CD4-positive, alpha-beta memory T cell (primary cell): ENCODE results near the gene LZTS2. TPM values are rescaled to one million over a fixed set of nuclear protein-coding genes. Genes with fewer than 3 reads are reported as not detected.

Source experiments
- CTCF ChIA-PET: fragments of 350-600 bp; sonication (Branson Sonifier 250); formaldehyde crosslinking; loops from one replicate; lab custom pipeline; 2021; ENCODE audit warnings: inconsistent platforms; ENCODE audit not compliant: partially characterized antibody; lab: Charles Lee
- POLR2A ChIA-PET: fragments of 350-600 bp; sonication (Branson Sonifier 250); formaldehyde crosslinking; loops from one replicate; lab custom pipeline; 2021; ENCODE audit not compliant: partially characterized antibody; lab: Charles Lee
- DNase-seq, 5 donors: peaks; one replicate each; pipeline versions ENCODE4 v3.0.0 to v3.0.0-alpha.2; 2020 to 2022; ENCODE audit warnings: mixed read lengths in 1 of 5
- H3K27ac ChIP-seq: one replicate; pipeline ENCODE4 v1.7.0; 2013; ENCODE audit warnings: low read depth, low read length
- H3K27me3 ChIP-seq: 2 replicates; pipeline ENCODE4 v1.7.0; 2013; ENCODE audit warnings: mild to moderate bottlenecking, low read length, moderate library complexity; ENCODE audit not compliant: insufficient read depth
- H3K36me3 ChIP-seq: 2 replicates; pipeline ENCODE4 v1.7.0; 2013; ENCODE audit warnings: mild to moderate bottlenecking, low read length, moderate library complexity; ENCODE audit not compliant: insufficient read depth
- H3K4me1 ChIP-seq: 2 replicates; pipeline ENCODE4 v1.7.0; 2013; ENCODE audit warnings: mild to moderate bottlenecking, low read length, moderate library complexity; ENCODE audit not compliant: insufficient read depth
- H3K4me3 ChIP-seq, 2 donors: one replicate each; pipeline ENCODE4 v1.7.0; 2013; ENCODE audit warnings: low read length in 2 of 2, mild to moderate bottlenecking in 1 of 2
- H3K9me3 ChIP-seq, 2 donors: one replicate each; pipeline ENCODE4 v1.7.0; 2013; ENCODE audit warnings: low read length in 2 of 2, control low read depth in 1 of 2; ENCODE audit not compliant: control insufficient read depth in 1 of 2
- H3K27ac Mint-ChIP-seq, 7 donors: one replicate each; pipeline ENCODE4 v1.8.0; 2020 to 2021; ENCODE audit warnings: mixed read lengths in 7 of 7, mild to moderate bottlenecking in 6 of 7, inconsistent platforms in 3 of 7, moderate library complexity in 3 of 7
- H3K27me3 Mint-ChIP-seq, 2 donors: one replicate each; pipeline ENCODE4 v1.8.0; 2020 to 2021; ENCODE audit warnings: mixed read lengths in 2 of 2
- H3K36me3 Mint-ChIP-seq, 2 donors: one replicate each; pipeline ENCODE4 v1.8.0; 2020 to 2021; ENCODE audit warnings: mixed read lengths in 2 of 2, inconsistent platforms in 1 of 2, mild to moderate bottlenecking in 1 of 2
- H3K4me1 Mint-ChIP-seq, 4 donors: one replicate each; pipeline ENCODE4 v1.8.0; 2020 to 2021; ENCODE audit warnings: mixed read lengths in 4 of 4, mild to moderate bottlenecking in 1 of 4
- H3K4me3 Mint-ChIP-seq, 8 donors: one replicate each; pipeline ENCODE4 v1.8.0; 2020 to 2021; ENCODE audit warnings: mixed read lengths in 8 of 8, mild to moderate bottlenecking in 7 of 8, moderate library complexity in 6 of 8, inconsistent platforms in 3 of 8
- H3K9me3 Mint-ChIP-seq, 8 donors: one replicate each; pipeline ENCODE4 v1.8.0; 2020 to 2021; ENCODE audit warnings: mixed read lengths in 8 of 8, mild to moderate bottlenecking in 5 of 8, inconsistent platforms in 3 of 8, moderate library complexity in 1 of 8
- intact Hi-C: fragments of 100-400 bp; cut with micrococcal nuclease; formaldehyde crosslinking; loops from one replicate; pipeline ENCODE4 v1.15.1; 2023
- polyA plus RNA-seq, 2 donors: library from polyadenylated mRNA; unstranded; fragments of 300-500 nt; fragmentation: Illumina TruSeq; gene quantifications; one replicate each; pipeline ENCODE4 v1.2.3, GENCODE V29; 2021
- total RNA-seq, 2 experiments: library from RNA; stranded (reverse); gene quantifications; one replicate each; pipeline ENCODE4 v1.2.3, GENCODE V29; 2021

The LZTS2 gene
- total and polyA plus RNA-seq, 4 experiments from 2014 or later: 8.4 to 33.9 (median 26.6) TPM

DNA sequence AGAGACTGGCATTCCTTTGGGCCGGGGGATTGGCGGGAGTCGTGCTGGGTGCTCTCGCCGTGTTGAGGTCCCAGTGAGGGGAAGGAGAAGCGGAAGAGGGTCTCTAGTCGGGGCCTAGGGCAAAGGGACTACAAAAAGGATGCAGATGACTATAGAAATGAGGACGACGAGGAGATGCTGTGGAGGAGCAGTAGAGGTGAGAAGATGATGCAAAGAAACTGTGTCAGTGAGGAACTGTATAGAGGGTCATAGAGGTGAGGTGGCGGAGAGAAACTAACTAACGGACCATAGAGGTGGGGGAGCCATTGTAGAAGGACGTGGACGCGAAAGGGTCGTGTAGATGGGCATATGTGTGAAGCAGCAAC lies 11.9 kb upstream of the LZTS2 start:
- Histone ChIP-seq H3K27me3 (no peaks in the 10 kb centered on the region), H3K9me3 (no peaks in the 10 kb centered on the region), H3K4me3 (peak overlapping the region; percentile 67 to 91), H3K4me1 (peaks cover 25% of the 10 kb centered on the region), H3K27ac (peak overlapping the region; percentile 71), H3K36me3 (peaks cover 23% of the 10 kb centered on the region)
- peak overlapping the region; percentile 41 to 97 (median 92) for H3K27ac Mint-ChIP-seq
- intact Hi-C loops: loop anchor here (1.0 to 2.0 kb wide), 3 partner anchors 10 to 75 kb away; partner anchors contain the start of genes PDZD7, SFXN3 and SLF2
- ChIA-PET CTCF (interaction anchor here (0.8 to 12.0 kb wide), 4 partner anchors 10 to 43 kb away, joined by 4 to 171 read pairs (median 26); partner anchors contain the start of genes PDZD7 and SFXN3), POLR2A (interaction anchor here (1.3 to 6.4 kb wide), 4 partner anchors 10 to 75 kb away, joined by 6 to 84 read pairs (median 8); partner anchors contain the start of genes LZTS2, PDZD7, SFXN3 and SLF2)
- no peaks in the 10 kb centered on the region for H3K27me3 Mint-ChIP-seq
- DNase-seq: no peak
- no peaks in the 10 kb centered on the region for H3K9me3 Mint-ChIP-seq
- peaks cover 24 to 44% of the 10 kb centered on the region in 2 donors for H3K36me3 Mint-ChIP-seq
- H3K4me3 Mint-ChIP-seq: peak overlapping the region; percentile 85 to 98 (median 94)
- peaks cover 16 to 44% (median 31%) of the 10 kb centered on the region in 4 donors for H3K4me1 Mint-ChIP-seq

DNA sequence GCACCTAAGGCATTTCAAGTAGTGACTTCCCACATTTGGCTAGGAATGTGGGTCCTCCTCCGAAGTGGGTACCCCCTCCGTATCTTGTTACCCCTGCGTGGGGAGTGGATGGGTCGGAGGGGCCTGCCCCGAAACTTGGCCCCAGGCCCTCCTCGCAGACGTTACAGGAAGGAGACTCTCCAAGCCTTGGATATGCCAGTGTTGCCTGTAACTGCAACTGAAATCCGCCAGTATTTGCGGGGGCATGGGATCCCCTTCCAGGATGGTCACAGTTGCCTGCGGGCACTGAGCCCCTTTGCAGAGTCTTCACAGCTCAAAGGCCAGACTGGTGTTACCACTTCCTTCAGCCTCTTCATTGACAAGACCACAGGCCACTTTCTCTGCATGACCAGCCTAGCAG lies 11.4 kb upstream of the LZTS2 start:
- Histone ChIP-seq H3K4me1 (peaks cover 25% of the 10 kb centered on the region), H3K9me3 (no peaks in the 10 kb centered on the region), H3K27me3 (no peaks in the 10 kb centered on the region), H3K36me3 (peaks cover 23% of the 10 kb centered on the region), H3K4me3 (peak overlapping the region; percentile 67 to 91), H3K27ac (peak overlapping the region; percentile 71)
- POLR2A ChIA-PET: interaction anchor here (1.1 to 6.4 kb wide), 3 partner anchors 10 to 75 kb away, joined by 3 to 84 read pairs (median 7); partner anchors contain the start of genes LZTS2, PDZD7, SFXN3 and SLF2
- DNase-seq: no peak
- Mint-ChIP-seq H3K36me3 (peaks cover 22 to 44% of the 10 kb centered on the region in 2 donors), H3K27ac (peak overlapping the region in 2 of 7 donors; percentile 41 to 97), H3K27me3 (no peaks in the 10 kb centered on the region), H3K9me3 (no peaks in the 10 kb centered on the region), H3K4me3 (peak overlapping the region; percentile 85 to 98 (median 94)), H3K4me1 (peaks cover 16 to 44% (median 30%) of the 10 kb centered on the region in 4 donors)
- CTCF ChIA-PET: interaction anchor here (2.3 to 12.0 kb wide), 3 partner anchors 9 to 29 kb away, joined by 6 to 171 read pairs (median 46); no protein-coding TSS in a partner anchor
- intact Hi-C loops: no loop called here

DNA sequence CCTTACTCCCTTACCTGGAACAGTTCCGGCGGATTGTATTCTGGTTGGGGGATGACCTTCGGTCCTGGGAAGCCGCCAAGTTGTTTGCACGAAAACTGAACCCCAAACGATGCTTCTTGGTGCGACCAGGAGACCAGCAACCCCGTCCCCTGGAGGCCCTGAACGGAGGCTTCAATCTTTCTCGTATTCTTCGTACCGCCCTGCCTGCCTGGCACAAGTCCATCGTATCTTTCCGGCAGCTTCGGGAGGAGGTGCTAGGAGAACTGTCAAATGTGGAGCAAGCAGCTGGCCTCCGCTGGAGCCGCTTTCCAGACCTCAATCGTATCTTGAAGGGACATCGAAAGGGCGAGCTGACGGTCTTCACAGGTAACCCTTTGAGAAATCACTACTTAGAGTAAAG lies 10.5 kb upstream of the LZTS2 start:
- DNase-seq: no peak
- Mint-ChIP-seq H3K4me1 (peaks cover 16 to 44% (median 30%) of the 10 kb centered on the region in 4 donors), H3K36me3 (peaks cover 22 to 50% of the 10 kb centered on the region in 2 donors), H3K9me3 (no peaks in the 10 kb centered on the region), H3K27ac (no peak overlapping the region), H3K27me3 (no peaks in the 10 kb centered on the region), H3K4me3 (peak overlapping the region in 4 of 8 donors; percentile 6 to 54 (median 47))
- intact Hi-C loops: no loop called here
- H3K36me3 ChIP-seq: peaks cover 23% of the 10 kb centered on the region
- ChIA-PET POLR2A (interaction anchor here (1.1 to 6.4 kb wide), 2 partner anchors 9 to 42 kb away, joined by 3 to 84 read pairs; partner anchors contain the start of genes LZTS2, PDZD7 and SFXN3), CTCF (interaction anchor here (0.6 to 12.0 kb wide), 5 partner anchors 8 to 69 kb away, joined by 3 to 171 read pairs (median 6); partner anchors contain the start of gene LZTS2)
- no peaks in the 10 kb centered on the region for H3K9me3 ChIP-seq
- H3K4me1 ChIP-seq: peaks cover 25% of the 10 kb centered on the region
- no peaks in the 10 kb centered on the region for H3K27me3 ChIP-seq
- no peak overlapping the region for H3K4me3 ChIP-seq
- H3K27ac ChIP-seq: no peak overlapping the region

DNA sequence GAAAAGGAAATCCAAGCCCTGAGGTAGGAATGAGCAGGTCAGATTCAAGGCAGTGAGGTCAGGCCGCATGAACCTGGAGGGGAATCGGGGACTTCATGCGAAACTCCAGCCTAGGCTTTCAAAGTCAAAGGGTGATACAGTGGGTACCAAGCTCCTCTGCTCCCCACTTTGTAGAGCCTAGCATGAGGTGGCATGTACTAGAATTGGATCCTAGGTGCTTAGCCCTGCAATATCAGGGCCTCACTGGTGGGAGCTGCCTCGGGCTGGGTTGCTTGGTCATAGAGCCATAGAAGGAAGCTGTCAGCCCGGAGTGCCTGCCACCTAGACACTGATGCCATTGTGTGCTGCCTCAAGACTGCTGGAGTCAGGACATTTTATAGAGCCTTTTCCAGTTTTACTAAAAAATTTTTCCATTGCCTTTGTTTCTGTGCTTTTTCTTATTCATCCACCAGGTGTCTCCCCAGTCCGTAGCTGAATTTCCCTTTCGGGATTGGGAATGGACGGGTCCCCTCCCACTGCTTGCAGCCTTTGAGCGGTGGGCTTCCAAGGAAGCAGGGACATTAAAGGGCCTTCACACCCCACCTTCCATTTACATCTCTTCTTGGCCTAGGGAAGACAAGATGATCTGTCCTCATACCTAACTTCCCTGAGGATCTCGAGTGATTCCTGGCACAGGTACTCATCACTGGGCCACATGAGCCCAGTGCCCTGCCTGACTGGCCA lies 5.5 kb upstream of the LZTS2 start:
- no peak overlapping the region for H3K4me3 ChIP-seq
- H3K9me3 Mint-ChIP-seq: peaks cover 0 to 3% (median 0%) of the 10 kb centered on the region in 8 donors
- no peaks in the 10 kb centered on the region for H3K9me3 ChIP-seq
- H3K4me3 Mint-ChIP-seq: peak overlapping the region in 2 of 8 donors; percentile 4 to 9
- no peak overlapping the region for H3K27ac ChIP-seq
- no peaks in the 10 kb centered on the region for H3K27me3 Mint-ChIP-seq
- H3K4me1 ChIP-seq: peaks cover 20% of the 10 kb centered on the region
- peaks cover 18 to 35% (median 26%) of the 10 kb centered on the region in 4 donors for H3K4me1 Mint-ChIP-seq
- no peaks in the 10 kb centered on the region for H3K27me3 ChIP-seq
- ChIA-PET CTCF (interaction anchor here (1.0 to 12.0 kb wide), 2 partner anchors 18 to 23 kb away, joined by 5 to 171 read pairs; no protein-coding TSS in a partner anchor), POLR2A (no interaction called here)
- peaks cover 23% of the 10 kb centered on the region for H3K36me3 ChIP-seq
- DNase-seq: no peak
- intact Hi-C loops: loop anchor here (10.0 kb wide), 1 partner anchor 459 kb away; the partner anchor contains the start of gene HIF1AN
- peak overlapping the region in 3 of 7 donors; percentile 29 to 49 (median 38) for H3K27ac Mint-ChIP-seq
- H3K36me3 Mint-ChIP-seq: peaks cover 18 to 41% of the 10 kb centered on the region in 2 donors

DNA sequence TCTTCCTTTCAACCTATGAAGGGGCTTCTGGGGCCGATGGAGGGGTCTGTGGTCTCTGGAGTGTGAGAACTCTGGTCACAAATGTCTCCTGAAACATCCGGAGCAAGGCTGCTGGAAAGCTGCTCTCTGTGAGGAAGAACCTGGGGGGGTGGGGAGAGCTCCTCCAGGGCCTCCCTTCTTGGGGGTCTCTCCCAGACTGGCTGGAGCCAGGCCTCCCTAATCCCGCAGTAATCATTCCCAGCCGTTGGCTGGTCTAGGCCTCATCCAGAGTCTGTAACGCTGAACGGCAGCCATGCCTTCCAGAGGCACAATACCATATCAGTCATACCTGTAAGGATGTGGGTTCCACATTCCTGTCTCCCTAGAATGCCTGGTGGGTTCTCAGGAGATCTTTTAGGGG lies 4.4 kb upstream of the LZTS2 start:
- Mint-ChIP-seq H3K36me3 (peaks cover 18 to 41% of the 10 kb centered on the region in 2 donors), H3K4me1 (peaks cover 17 to 35% (median 22%) of the 10 kb centered on the region in 4 donors), H3K4me3 (peak overlapping the region in 7 of 8 donors; percentile 45 to 87 (median 61)), H3K9me3 (peaks cover 0 to 3% (median 0%) of the 10 kb centered on the region in 8 donors), H3K27ac (peak overlapping the region in 6 of 7 donors; percentile 22 to 81 (median 68)), H3K27me3 (no peaks in the 10 kb centered on the region)
- no peak for DNase-seq
- Histone ChIP-seq H3K36me3 (peaks cover 13% of the 10 kb centered on the region), H3K27ac (no peak overlapping the region), H3K27me3 (no peaks in the 10 kb centered on the region), H3K4me1 (peaks cover 24% of the 10 kb centered on the region), H3K9me3 (no peaks in the 10 kb centered on the region), H3K4me3 (no peak overlapping the region)
- ChIA-PET CTCF (interaction anchor here (0.6 to 12.0 kb wide), 2 partner anchors 22 to 658 kb away, joined by 3 to 171 read pairs; no protein-coding TSS in a partner anchor), POLR2A (interaction anchor here (5.2 to 6.1 kb wide), 2 partner anchors 8 to 35 kb away, joined by 84 to 90 read pairs; partner anchors contain the start of genes MRPL43, PDZD7, SFXN3 and TWNK)
- intact Hi-C loops: loop anchor here (5.0 to 10.0 kb wide), 2 partner anchors 433 to 460 kb away; partner anchors contain the start of gene HIF1AN

DNA sequence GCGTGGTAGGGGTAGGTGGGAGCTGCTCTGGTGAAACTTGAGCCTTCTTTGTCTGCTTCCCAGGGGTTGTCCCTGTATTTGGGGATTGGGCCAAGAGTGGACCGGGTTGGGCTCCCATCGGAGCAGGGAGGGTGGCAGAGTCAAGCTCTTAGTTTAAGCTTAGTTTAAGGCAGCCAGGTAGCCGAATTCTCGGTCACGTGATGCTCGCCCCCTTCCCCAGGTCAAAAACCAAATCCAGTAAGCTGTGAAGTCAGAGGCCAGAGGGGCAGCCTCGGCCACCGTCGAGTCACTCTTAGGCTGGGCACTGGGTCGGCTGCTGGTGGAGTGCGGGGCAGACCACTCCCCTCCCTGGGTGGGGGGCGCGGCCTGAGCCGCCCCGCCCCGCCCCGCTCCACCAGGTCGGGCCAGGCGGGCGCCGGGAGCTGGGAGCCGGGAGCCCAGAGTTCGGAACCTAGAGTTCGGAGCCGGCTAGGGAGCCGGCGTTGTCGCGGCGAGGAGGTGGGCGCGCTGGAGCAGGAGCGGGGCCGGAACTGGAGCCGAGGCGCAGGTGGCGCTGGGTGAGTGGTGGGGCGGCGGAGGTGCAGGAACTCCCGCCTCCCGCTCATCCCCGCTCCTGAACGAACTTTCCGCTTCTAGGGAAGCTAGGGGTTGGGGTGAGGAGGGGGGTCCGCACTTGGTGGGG lies 2.8 kb upstream of the LZTS2 start:
- POLR2A ChIA-PET: interaction anchor here (0.8 to 6.1 kb wide), 16 partner anchors 9 to 470 kb away, joined by 3 to 90 read pairs (median 4); partner anchors contain the start of genes KAZALD1, MRPL43, PDZD7 and SEMA4G
- H3K27me3 Mint-ChIP-seq: no peaks in the 10 kb centered on the region

More for the DNA sequence above, 2.8 kb upstream of the LZTS2 start:
- Histone ChIP-seq H3K36me3 (no peaks in the 10 kb centered on the region), H3K27ac (peak overlapping the region; percentile 83), H3K9me3 (no peaks in the 10 kb centered on the region), H3K4me3 (peak overlapping the region; percentile 36 to 64), H3K27me3 (no peaks in the 10 kb centered on the region), H3K4me1 (peaks cover 24% of the 10 kb centered on the region)
- peaks cover 15 to 34% (median 24%) of the 10 kb centered on the region in 4 donors for H3K4me1 Mint-ChIP-seq
- CTCF ChIA-PET: interaction anchor here (0.9 to 12.0 kb wide), 20 partner anchors 10 to 1126 kb away, joined by 3 to 171 read pairs (median 9); partner anchors contain the start of genes KAZALD1, MRPL43, PDZD7 and SEMA4G
- intact Hi-C loops: loop anchor here (1.0 to 10.0 kb wide), 6 partner anchors 10 to 462 kb away; partner anchors contain the start of genes HIF1AN, KAZALD1, MRPL43 and PDZD7
- peak overlapping the region; percentile 84 to 98 (median 91) for H3K4me3 Mint-ChIP-seq
- peaks cover 0 to 3% (median 0%) of the 10 kb centered on the region in 8 donors for H3K9me3 Mint-ChIP-seq
- peaks cover 4 to 27% of the 10 kb centered on the region in 2 donors for H3K36me3 Mint-ChIP-seq
- peak overlapping the region; percentile 82 to 98 (median 92) for H3K27ac Mint-ChIP-seq
- DNase-seq: peak; percentile 19 to 57 (median 44)
